IMR-90 (cell line): ENCODE results near the gene NEAT1. TPM values are rescaled to one million over a fixed set of nuclear protein-coding genes. Genes with fewer than 3 reads are reported as not detected.
A peak's percentile ranks its signal among the peaks of the same experiment; 100 is the strongest.

Source experiments
- ATAC-seq: fragments of 200-7000 bp; cut with Tn5 transposase; 2 replicates; pipeline ENCODE4 v1.9.1; 2020; ENCODE audit warnings: low read depth, mild to moderate bottlenecking, moderate library complexity
- BruUV-seq: library from RNA; stranded (reverse); fragments of 400-500 nt; replicated peaks from 2 replicates; lab custom pipeline; 2021; lab: Mats Ljungman, UMichigan
- CTCF ChIA-PET: fragments of 300-600 bp; formaldehyde crosslinking; extraction: SDS; loops from one replicate; lab custom pipeline; 2021; ENCODE audit warnings: antibody characterized with exemption; lab: Yijun Ruan, JAX
- POLR2A ChIA-PET: fragments of 300-600 bp; sonication (Branson Sonifier 250); formaldehyde crosslinking; loops from one replicate; lab custom pipeline; 2022; ENCODE audit warnings: antibody characterized with exemption; ENCODE audit not compliant: unreplicated experiment; lab: Charles Lee
- DNase-seq: peaks from one replicate; pipeline ENCODE4 v3.0.0; 2013
- H2AFZ ChIP-seq: replicated peaks from 2 replicates; pipeline ENCODE3; 2013; ENCODE audit warnings: low read length, mild to moderate bottlenecking; ENCODE audit not compliant: poor library complexity
- H2AK5ac ChIP-seq: 2 replicates; pipeline ENCODE4 v1.6.1; 2013; ENCODE audit warnings: low read depth, low read length, inconsistent platforms
- H2AK9ac ChIP-seq: replicated peaks from 2 replicates; pipeline ENCODE3; 2013; ENCODE audit warnings: mild to moderate bottlenecking, low read depth, low read length, moderate library complexity; ENCODE audit not compliant: poor library complexity
- H2BK120ac ChIP-seq: 2 replicates; pipeline ENCODE4 v1.6.1; 2013; ENCODE audit warnings: low read depth, low read length, inconsistent platforms
- H2BK15ac ChIP-seq: 3 replicates; pipeline ENCODE4 v1.6.1; 2013; ENCODE audit warnings: low read depth, low read length, inconsistent platforms
- H2BK20ac ChIP-seq: 2 replicates; pipeline ENCODE4 v1.6.1; 2013; ENCODE audit warnings: low read depth, mild to moderate bottlenecking, inconsistent platforms, low read length, moderate library complexity
- H2BK5ac ChIP-seq: 2 replicates; pipeline ENCODE4 v1.6.1; 2013; ENCODE audit warnings: mild to moderate bottlenecking, low read depth, low read length, inconsistent platforms; ENCODE audit not compliant: poor library complexity, severe bottlenecking
- H3K14ac ChIP-seq: replicated peaks from 2 replicates; pipeline ENCODE4 v1.6.1; 2013; ENCODE audit warnings: low read depth, low read length, inconsistent platforms
- H3K18ac ChIP-seq: 2 replicates; pipeline ENCODE4 v1.6.1; 2013; ENCODE audit warnings: low read depth, low read length, control low read depth
- H3K23ac ChIP-seq: 2 replicates; pipeline ENCODE4 v1.6.1; 2013; ENCODE audit warnings: low read depth, low read length, inconsistent platforms
- H3K27ac ChIP-seq: 2 replicates; pipeline ENCODE4 v1.5.1; 2013; ENCODE audit warnings: mild to moderate bottlenecking, control low read depth, low read length; ENCODE audit not compliant: insufficient read depth
- H3K27me3 ChIP-seq: 2 replicates; pipeline ENCODE4 v1.6.1; 2013; ENCODE audit warnings: low read length; ENCODE audit not compliant: control insufficient read depth, insufficient read depth
- H3K36me3 ChIP-seq: 2 replicates; pipeline ENCODE4 v1.6.1; 2013; ENCODE audit warnings: low read length, mixed read lengths; ENCODE audit not compliant: control insufficient read depth, insufficient read depth
- H3K4ac ChIP-seq: 2 replicates; pipeline ENCODE4 v1.6.1; 2013; ENCODE audit warnings: low read depth, low read length, inconsistent platforms
- H3K4me1 ChIP-seq: 2 replicates; pipeline ENCODE4 v1.6.1; 2013; ENCODE audit warnings: low read length, mixed read lengths; ENCODE audit not compliant: control insufficient read depth, insufficient read depth
- H3K4me2 ChIP-seq: 2 replicates; pipeline ENCODE4 v1.6.1; 2013; ENCODE audit warnings: low read depth, mild to moderate bottlenecking, control low read depth, low read length, moderate library complexity
- H3K4me3 ChIP-seq: 2 replicates; pipeline ENCODE4 v1.5.1; 2013; ENCODE audit warnings: low read depth, mild to moderate bottlenecking, control low read depth, low read length, moderate library complexity; ENCODE audit not compliant: insufficient read depth
- H3K56ac ChIP-seq: 2 replicates; pipeline ENCODE4 v1.6.1; 2013; ENCODE audit warnings: low read length, inconsistent platforms; ENCODE audit not compliant: insufficient read depth; ENCODE audit errors: extremely low read depth
- H3K79me1 ChIP-seq, 2 experiments: 2 replicates each; pipeline ENCODE4 v1.6.1; 2013; ENCODE audit warnings: low read length in 2 of 2, inconsistent platforms in 1 of 2, low read depth in 1 of 2
- H3K9ac ChIP-seq: 2 replicates; pipeline ENCODE4 v1.6.1; 2013; ENCODE audit warnings: low read depth, low read length, control low read depth
- H3K9me1 ChIP-seq: 2 replicates; pipeline ENCODE4 v1.6.1; 2013; ENCODE audit warnings: low read length, inconsistent platforms; ENCODE audit not compliant: insufficient read depth
- H3K9me3 ChIP-seq: 2 replicates; pipeline ENCODE4 v1.6.1; 2013; ENCODE audit warnings: low read length; ENCODE audit not compliant: control insufficient read depth, insufficient read depth
- H4K20me1 ChIP-seq: 2 replicates; pipeline ENCODE4 v1.6.1; 2013; ENCODE audit warnings: low read length, inconsistent platforms; ENCODE audit not compliant: insufficient read depth
- H4K5ac ChIP-seq: 2 replicates; pipeline ENCODE4 v1.6.1; 2013; ENCODE audit warnings: mild to moderate bottlenecking, low read depth, low read length, control low read depth
- H4K8ac ChIP-seq, 2 experiments: 2 replicates each; pipeline ENCODE4 v1.6.1; 2013; ENCODE audit warnings: low read depth in 2 of 2, low read length in 2 of 2, control low read depth in 1 of 2, inconsistent platforms in 1 of 2
- H4K91ac ChIP-seq: 2 replicates; pipeline ENCODE4 v1.6.1; 2013; ENCODE audit warnings: low read depth, low read length, inconsistent platforms; ENCODE audit not compliant: insufficient read depth
- BHLHE40 ChIP-seq: fragments of 150-350 bp; IDR thresholded peaks from 2 replicates; pipeline ENCODE4 v1.6.1; 2016; ENCODE audit warnings: mild to moderate bottlenecking, low read depth, low read length
- CEBPB ChIP-seq: IDR thresholded peaks from 2 replicates; pipeline ENCODE4 v1.6.1; 2012; ENCODE audit warnings: low read depth, low read length, improper control_type of control experiment
- CHD1 ChIP-seq: IDR thresholded peaks from 2 replicates; pipeline ENCODE4 v1.6.1; 2012; ENCODE audit warnings: low read depth, low read length, improper control_type of control experiment
- FOS ChIP-seq: fragments of 150-350 bp; IDR thresholded peaks from 2 replicates; pipeline ENCODE4 v1.6.1; 2016; ENCODE audit warnings: low read depth, low read length
- MAZ ChIP-seq: IDR thresholded peaks from 2 replicates; pipeline ENCODE4 v1.6.1; 2012; ENCODE audit warnings: low read depth, mild to moderate bottlenecking, low read length, improper control_type of control experiment, moderate library complexity, borderline replicate concordance
- MXI1 ChIP-seq: IDR thresholded peaks from 2 replicates; pipeline ENCODE4 v1.6.1; 2012; ENCODE audit warnings: low read depth, mild to moderate bottlenecking, low read length, moderate library complexity, borderline replicate concordance
- NFE2L2 ChIP-seq: fragments of 150-350 bp; IDR thresholded peaks from 2 replicates; pipeline ENCODE4 v1.6.1; 2016; ENCODE audit warnings: low read depth, mild to moderate bottlenecking, low read length
- POLR2A ChIP-seq: IDR thresholded peaks from 2 replicates; pipeline ENCODE4 v1.6.1; 2012; ENCODE audit warnings: mild to moderate bottlenecking, low read depth, low read length
- RAD21 ChIP-seq: IDR thresholded peaks from 2 replicates; pipeline ENCODE4 v1.6.1; 2012; ENCODE audit warnings: low read length, improper control_type of control experiment
- RFX5 ChIP-seq: IDR thresholded peaks from 2 replicates; pipeline ENCODE4 v1.8.0; 2012; ENCODE audit warnings: low read depth, mild to moderate bottlenecking, low read length, moderate library complexity
- SMC3 ChIP-seq: fragments of 150-350 bp; IDR thresholded peaks from 2 replicates; pipeline ENCODE4 v1.6.1; 2016; ENCODE audit warnings: low read depth, mild to moderate bottlenecking, antibody characterized with exemption, low read length, moderate library complexity
- WGBS, 2 experiments: methylation state at CpG; one replicate each; pipeline versions ENCODE4 v1.1.5 to v1.1.7; 2013; ENCODE audit warnings: missing lambda C conversion rate in 2 of 2; ENCODE audit not compliant: insufficient read length in 1 of 2; ENCODE audit errors: extremely low coverage in 2 of 2; 5-methylcytosine and 5-hydroxymethylcytosine counted together
- dilution Hi-C: fragments of 300-500 bp; cut with HindIII; formaldehyde crosslinking; loops from one replicate; pipeline ENCODE4 v1.14.3; 2018; ENCODE audit warnings: low sequenced_read_pairs; ENCODE audit not compliant: unreplicated experiment
- in situ Hi-C: fragments of 300-500 bp; cut with MboI; formaldehyde crosslinking; loops from 3 replicates; pipeline ENCODE4 v1.14.3; 2019; ENCODE audit warnings: low sequenced_read_pairs, inconsistent platforms, mixed read lengths
- intact Hi-C: fragments of 100-400 bp; cut with micrococcal nuclease; formaldehyde crosslinking; loops from 2 replicates; pipeline ENCODE4 v1.10.0; 2022
- polyA plus RNA-seq, 3 experiments: library from polyadenylated mRNA; depleted of rRNA; stranded (reverse); fragments of >200 nt; gene quantifications; 2 replicates each; pipeline ENCODE4 v1.2.3, GENCODE V29; 2012; ENCODE audit warnings: low replicate concordance in 1 of 3
- total RNA-seq: library from RNA; depleted of rRNA; stranded (reverse); fragments of >200 nt; gene quantifications from 2 replicates; pipeline ENCODE4 v1.2.3, GENCODE V29; 2012
- TF ChIP-seq, protein P1 (sequence below): fragments of 150-350 bp; IDR thresholded peaks from 2 replicates; pipeline ENCODE4 v1.6.1; 2016; ENCODE audit warnings: low read depth, mild to moderate bottlenecking, low read length, moderate library complexity, borderline replicate concordance
- TF ChIP-seq, protein P2 (sequence below): fragments of 150-350 bp; IDR thresholded peaks from 2 replicates; pipeline ENCODE4 v1.6.1; 2017; ENCODE audit warnings: mild to moderate bottlenecking, antibody characterized with exemption, low read length, low read depth

The NEAT1 gene
- total and polyA plus RNA-seq, 2 of the 4 experiments (the other 2 are of a cell fraction) = 30.1 to 114 TPM

DNA sequence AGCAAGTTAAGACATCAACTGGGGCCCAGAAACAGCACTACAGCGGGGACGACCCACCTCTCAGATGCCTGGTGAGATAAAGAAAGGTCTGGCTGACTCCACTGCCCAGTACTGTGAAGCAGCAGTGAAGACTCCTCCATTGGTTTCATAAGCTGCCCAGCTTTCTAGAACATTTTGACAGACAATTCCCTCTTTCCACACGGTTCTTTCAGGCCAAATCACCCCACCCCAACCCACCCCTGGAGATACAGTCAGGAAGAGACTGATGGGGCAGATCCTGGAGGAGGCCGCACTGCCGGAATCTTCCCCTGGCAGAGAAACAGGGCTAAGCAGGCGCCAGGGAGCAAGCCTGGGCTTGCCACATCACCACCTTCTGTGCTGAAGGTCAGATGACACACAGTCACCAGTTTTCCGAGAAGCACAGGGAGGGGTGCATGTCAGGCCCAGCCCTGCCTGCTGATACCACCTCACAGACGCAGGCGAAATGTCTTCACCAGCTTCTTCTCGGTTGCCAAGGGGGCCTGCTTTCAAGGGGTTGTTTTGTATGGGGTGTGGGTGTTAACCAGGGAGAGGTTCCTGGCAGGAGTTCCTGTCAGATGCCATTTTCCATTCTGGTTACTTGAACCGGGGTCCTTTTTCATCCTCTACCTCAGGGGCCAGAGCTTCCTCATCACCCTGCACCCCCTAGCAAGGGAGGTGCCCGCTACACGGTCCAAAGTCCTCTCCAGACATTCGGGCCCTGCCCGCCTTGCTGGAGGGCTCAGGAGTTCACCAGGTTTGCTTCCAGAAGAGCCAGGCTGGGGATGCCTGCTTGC lies 1.4 kb upstream of the NEAT1 start:
- Histone ChIP-seq H4K5ac (peak overlapping the region; percentile 81), H3K27me3 (no peaks in the 10 kb centered on the region), H3K4me3 (peak overlapping the region; percentile 39), H2BK5ac (peak overlapping the region; percentile 82), H3K23ac (peak overlapping the region; percentile 99), H2AFZ (peak overlapping the region; percentile 84), H2BK15ac (peak overlapping the region; percentile 100; the same call in 2 of the 3 replicates), H3K27ac (peak overlapping the region; percentile 98), H3K9me3 (no peaks in the 10 kb centered on the region), H4K20me1 (peaks cover 47% of the 10 kb centered on the region), H3K4me1 (peaks cover 34% of the 10 kb centered on the region), H4K91ac (peak overlapping the region; percentile 99), H3K56ac (peak overlapping the region; percentile 99), H3K4me2 (peak overlapping the region; percentile 71), H2BK20ac (peak overlapping the region; percentile 99), H3K18ac (peak overlapping the region; percentile 90), H2AK9ac (peak overlapping the region; percentile 97), H4K8ac (peak overlapping the region; percentile 41 to 96), H2AK5ac (peak overlapping the region; percentile 99), H3K9ac (peak overlapping the region; percentile 81), H3K4ac (peak overlapping the region; percentile 100), H3K9me1 (no peaks in the 10 kb centered on the region), H3K36me3 (peaks cover 19% of the 10 kb centered on the region), H3K79me1 (peaks cover 10 to 50% of the 10 kb centered on the region in 2 experiments; a peak in 2 of 4 replicates), H2BK120ac (peak overlapping the region; percentile 99), H3K14ac (peak overlapping the region; percentile 100)
- in situ Hi-C loops = no loop called here
- DNase-seq (peak; percentile 99), ATAC-seq (peak; percentile 5)
- CTCF ChIA-PET = no interaction called here
- POLR2A ChIA-PET = interaction anchor here (0.7 to 6.8 kb wide), 8 partner anchors 13 to 87 kb away, joined by 3 to 142 read pairs (median 10); partner anchors contain the start of gene MALAT1
- dilution Hi-C loops = no loop called here
- BruUV-seq = no TSS peak
- intact Hi-C loops = loop anchor here (1.0 to 2.0 kb wide), 2 partner anchors 39 to 78 kb away; partner anchors contain the start of genes MALAT1 and SLC25A45
- TF ChIP-seq FOS (peak; percentile 87), MAZ (peak; percentile 67; the same call in 1 of the 2 replicates), MXI1 (peak; percentile 42; the same call in 1 of the 2 replicates), POLR2A (peak; percentile 84), NFE2L2 (peak; percentile 61; the same call in 1 of the 2 replicates), CEBPB (peak; percentile 93), SMC3 (no peak), CHD1 (peak; percentile 80; the same call in 1 of the 2 replicates), RAD21 (peak; percentile 13; the same call in 1 of the 2 replicates), RFX5 (no peak), BHLHE40 (peak; percentile 87)
- TF ChIP-seq, protein P1, sequence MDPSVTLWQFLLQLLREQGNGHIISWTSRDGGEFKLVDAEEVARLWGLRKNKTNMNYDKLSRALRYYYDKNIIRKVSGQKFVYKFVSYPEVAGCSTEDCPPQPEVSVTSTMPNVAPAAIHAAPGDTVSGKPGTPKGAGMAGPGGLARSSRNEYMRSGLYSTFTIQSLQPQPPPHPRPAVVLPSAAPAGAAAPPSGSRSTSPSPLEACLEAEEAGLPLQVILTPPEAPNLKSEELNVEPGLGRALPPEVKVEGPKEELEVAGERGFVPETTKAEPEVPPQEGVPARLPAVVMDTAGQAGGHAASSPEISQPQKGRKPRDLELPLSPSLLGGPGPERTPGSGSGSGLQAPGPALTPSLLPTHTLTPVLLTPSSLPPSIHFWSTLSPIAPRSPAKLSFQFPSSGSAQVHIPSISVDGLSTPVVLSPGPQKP = no peak
- TF ChIP-seq, protein P2, sequence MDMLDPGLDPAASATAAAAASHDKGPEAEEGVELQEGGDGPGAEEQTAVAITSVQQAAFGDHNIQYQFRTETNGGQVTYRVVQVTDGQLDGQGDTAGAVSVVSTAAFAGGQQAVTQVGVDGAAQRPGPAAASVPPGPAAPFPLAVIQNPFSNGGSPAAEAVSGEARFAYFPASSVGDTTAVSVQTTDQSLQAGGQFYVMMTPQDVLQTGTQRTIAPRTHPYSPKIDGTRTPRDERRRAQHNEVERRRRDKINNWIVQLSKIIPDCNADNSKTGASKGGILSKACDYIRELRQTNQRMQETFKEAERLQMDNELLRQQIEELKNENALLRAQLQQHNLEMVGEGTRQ = peak; percentile 77
- 0% methylated on average over 1 of the region's 15 CpGs; no CpG with 5 or more reads in 1 of the 2 experiments for WGBS, 2 experiments
